Body of pancreas (tissue), 4 donors: ENCODE measurements around the gene PCDH15.

ENCODE experiments used
- POLR2A ChIP-seq, 3 donors: fragments of 450-650 bp; IDR thresholded peaks; one replicate each; pipeline ENCODE4 v1.6.1; 2016; ENCODE audit warnings: antibody characterized with exemption in 3 of 3, mild to moderate bottlenecking in 2 of 3
- TF ChIP-seq, protein P1 (sequence below), 7 experiments: fragments of 450-650 bp in 4 of 7; fragments of 200-600 bp in 3 of 7; sonication (generic) in 3 of 7; IDR thresholded peaks; one replicate each; pipeline ENCODE4 v1.5.1; 2016 to 2019; ENCODE audit warnings: antibody characterized with exemption in 7 of 7

DNA sequence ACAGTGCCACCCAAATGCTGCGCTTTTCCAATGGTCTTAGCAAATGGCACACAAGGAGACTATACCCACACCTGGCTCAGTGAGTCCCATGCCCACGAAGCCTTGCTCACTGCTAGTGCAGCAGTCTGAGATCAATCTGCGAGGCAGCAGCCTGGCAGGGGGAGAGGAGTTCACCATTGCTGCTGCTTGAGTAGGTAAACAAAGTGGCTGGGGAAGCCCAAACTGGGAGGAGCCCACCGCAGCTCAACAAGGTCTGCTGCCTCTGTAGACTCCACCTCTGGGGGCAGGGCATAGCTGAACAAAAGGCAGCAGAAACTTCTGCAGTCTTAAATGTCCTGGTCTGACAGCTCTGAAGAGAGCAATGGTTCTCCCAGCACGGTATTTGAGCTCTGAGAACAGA is 891.2 kb downstream of the PCDH15 start:
- TF ChIP-seq, protein P1, sequence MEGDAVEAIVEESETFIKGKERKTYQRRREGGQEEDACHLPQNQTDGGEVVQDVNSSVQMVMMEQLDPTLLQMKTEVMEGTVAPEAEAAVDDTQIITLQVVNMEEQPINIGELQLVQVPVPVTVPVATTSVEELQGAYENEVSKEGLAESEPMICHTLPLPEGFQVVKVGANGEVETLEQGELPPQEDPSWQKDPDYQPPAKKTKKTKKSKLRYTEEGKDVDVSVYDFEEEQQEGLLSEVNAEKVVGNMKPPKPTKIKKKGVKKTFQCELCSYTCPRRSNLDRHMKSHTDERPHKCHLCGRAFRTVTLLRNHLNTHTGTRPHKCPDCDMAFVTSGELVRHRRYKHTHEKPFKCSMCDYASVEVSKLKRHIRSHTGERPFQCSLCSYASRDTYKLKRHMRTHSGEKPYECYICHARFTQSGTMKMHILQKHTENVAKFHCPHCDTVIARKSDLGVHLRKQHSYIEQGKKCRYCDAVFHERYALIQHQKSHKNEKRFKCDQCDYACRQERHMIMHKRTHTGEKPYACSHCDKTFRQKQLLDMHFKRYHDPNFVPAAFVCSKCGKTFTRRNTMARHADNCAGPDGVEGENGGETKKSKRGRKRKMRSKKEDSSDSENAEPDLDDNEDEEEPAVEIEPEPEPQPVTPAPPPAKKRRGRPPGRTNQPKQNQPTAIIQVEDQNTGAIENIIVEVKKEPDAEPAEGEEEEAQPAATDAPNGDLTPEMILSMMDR (IDR thresholded peaks at IDR 0.05): no peak
- no peak for TF ChIP-seq POLR2A (IDR thresholded peaks at IDR 0.05)
